DND-41 (cell line): ENCODE data around the gene RP2.

Experiments used
- CTCF ChIP-seq: IDR thresholded peaks from 2 replicates; pipeline ENCODE4 v1.5.1; 2012; ENCODE audit warnings: borderline replicate concordance, low read length, moderate library complexity, mild to moderate bottlenecking; ENCODE audit not compliant: poor library complexity, severe bottlenecking; ENCODE audit errors: extremely low read depth
- EZH2 ChIP-seq: IDR thresholded peaks from 3 replicates; pipeline ENCODE4 v1.6.1; 2012; ENCODE audit warnings: borderline replicate concordance, low read depth, mild to moderate bottlenecking, moderate library complexity, low read length, inconsistent platforms; ENCODE audit not compliant: severe bottlenecking

- TF ChIP-seq CTCF (no peak), EZH2 (no peak)
Measured at GRCh38 chrX:46819136-46819535, 17.7 kb upstream of the RP2 start.
